OCI-LY1 (cell line): ENCODE data around the gene TSN.

Source experiments
- CTCF ChIP-seq: fragments of 200-600 bp; sonication (generic), shearing (Covaris generic); IDR thresholded peaks from 2 replicates; pipeline ENCODE4 v1.5.1; 2017; ENCODE audit warnings: mild to moderate bottlenecking, antibody characterized with exemption, low read length, moderate library complexity, mixed read lengths
- EZH2 ChIP-seq: fragments of 200-600 bp; sonication (generic), shearing (Covaris generic); IDR thresholded peaks from 2 replicates; pipeline ENCODE4 v1.8.0; 2017; ENCODE audit warnings: borderline replicate concordance, mixed run types, mild to moderate bottlenecking, antibody characterized with exemption, low read length, moderate library complexity, mixed read lengths

GRCh38 chr2:121793816-121794215 lies 38.4 kb downstream of the TSN start:
- no peak for TF ChIP-seq EZH2
- TF ChIP-seq CTCF, result no peak
